Measurements from ENCODE around the gene DAGLA. TPM values are rescaled to one million over a fixed set of nuclear protein-coding genes. Genes with fewer than 3 reads are reported as not detected.

Gene DAGLA
- total and polyA plus RNA-seq, 2 of the 13 experiments (the other 11 are each of a cell fraction or from before 2014, with no cell fraction given) = 2.6 to 3.9 TPM

DNA sequence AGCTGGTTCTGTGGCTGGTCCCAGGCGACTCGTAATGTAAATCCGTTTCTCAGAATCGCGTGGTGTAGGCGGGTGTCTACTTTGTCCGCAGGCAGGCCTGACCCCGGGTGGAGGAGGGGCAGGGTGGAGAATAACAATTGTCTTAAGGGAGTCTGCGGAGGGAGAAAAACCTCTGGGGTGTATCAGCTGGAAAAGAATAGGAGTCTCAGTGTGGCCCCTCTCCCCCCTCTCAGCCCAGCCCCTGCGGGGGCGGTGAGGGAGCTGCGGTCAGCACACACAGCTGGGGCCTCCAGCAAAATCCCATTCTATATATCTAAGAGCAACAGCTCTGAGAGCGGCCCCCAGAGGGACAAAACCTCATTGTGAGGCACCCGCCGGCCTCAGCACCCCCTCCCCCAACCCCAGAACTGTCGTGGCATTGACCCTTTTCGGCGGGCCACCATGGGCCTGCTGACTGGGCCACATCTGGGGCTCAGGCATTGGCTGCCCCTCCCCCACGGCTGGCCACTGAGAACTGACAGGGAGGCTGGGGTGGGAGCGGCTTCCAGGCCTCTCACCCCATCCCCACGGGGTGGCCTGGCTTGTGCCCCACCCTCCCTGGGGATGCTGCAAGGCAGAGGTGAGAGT is 69.5 kb downstream of the DAGLA start (continued):
- TF ChIP-seq EP300 (IDR thresholded peaks at IDR 0.05; ENCODE audit: low read depth in 2 of 2, low read length in 2 of 2) = peak in 1 of 2 experiments; percentile 28; a peak in 1 of 4 replicates
- TF ChIP-seq EP300 (CRISPR knock-in tag; IDR thresholded peaks at IDR 0.05; ENCODE audit: borderline replicate concordance) = no peak
- TF ChIP-seq MYC (CRISPR knock-in tag; IDR thresholded peaks at IDR 0.05; ENCODE audit: borderline replicate concordance) = peak; percentile 32; the same call in 1 of the 2 replicates
- TF ChIP-seq KDM2A (CRISPR knock-in tag; IDR thresholded peaks at IDR 0.05; ENCODE audit: borderline replicate concordance, low read depth) = no peak
- TF ChIP-seq RARA (CRISPR knock-in tag; IDR thresholded peaks at IDR 0.05) = 0 out of 2 replicates have a peak, but pooled peaks have one; percentile 6
- peak; percentile 43; the same call in 1 of the 2 replicates for TF ChIP-seq ISL2 (CRISPR knock-in tag; IDR thresholded peaks at IDR 0.05)
- TF ChIP-seq LCORL (IDR thresholded peaks at IDR 0.05) = no peak
- TF ChIP-seq LCORL (CRISPR knock-in tag; IDR thresholded peaks at IDR 0.05) = peak; percentile 34; the same call in 1 of the 2 replicates
- TF ChIP-seq AGO2 (optimal IDR thresholded peaks at IDR 0.05; ENCODE audit: low read depth, low read length) = peak; percentile 58
- no peak for TF ChIP-seq RFX1 (IDR thresholded peaks at IDR 0.05)
- TF ChIP-seq ZNF660 (CRISPR knock-in tag; IDR thresholded peaks at IDR 0.05; ENCODE audit: borderline replicate concordance, low read depth) = no peak
- TF ChIP-seq NCOA1 (CRISPR knock-in tag; IDR thresholded peaks at IDR 0.05) = no peak
- peak; percentile 17; the same call in 1 of the 2 replicates for TF ChIP-seq SALL1 (CRISPR knock-in tag; IDR thresholded peaks at IDR 0.05)
- TF ChIP-seq SRSF1 (optimal IDR thresholded peaks at IDR 0.05; ENCODE audit: low read depth, low read length) = peak; percentile 63
- no peak for TF ChIP-seq KDM6A (CRISPR knock-in tag; IDR thresholded peaks at IDR 0.05; ENCODE audit: low read depth)
- no peak for TF ChIP-seq ZNF761 (CRISPR knock-in tag; conservative IDR thresholded peaks at IDR 0.05)
- TF ChIP-seq, protein P1, sequence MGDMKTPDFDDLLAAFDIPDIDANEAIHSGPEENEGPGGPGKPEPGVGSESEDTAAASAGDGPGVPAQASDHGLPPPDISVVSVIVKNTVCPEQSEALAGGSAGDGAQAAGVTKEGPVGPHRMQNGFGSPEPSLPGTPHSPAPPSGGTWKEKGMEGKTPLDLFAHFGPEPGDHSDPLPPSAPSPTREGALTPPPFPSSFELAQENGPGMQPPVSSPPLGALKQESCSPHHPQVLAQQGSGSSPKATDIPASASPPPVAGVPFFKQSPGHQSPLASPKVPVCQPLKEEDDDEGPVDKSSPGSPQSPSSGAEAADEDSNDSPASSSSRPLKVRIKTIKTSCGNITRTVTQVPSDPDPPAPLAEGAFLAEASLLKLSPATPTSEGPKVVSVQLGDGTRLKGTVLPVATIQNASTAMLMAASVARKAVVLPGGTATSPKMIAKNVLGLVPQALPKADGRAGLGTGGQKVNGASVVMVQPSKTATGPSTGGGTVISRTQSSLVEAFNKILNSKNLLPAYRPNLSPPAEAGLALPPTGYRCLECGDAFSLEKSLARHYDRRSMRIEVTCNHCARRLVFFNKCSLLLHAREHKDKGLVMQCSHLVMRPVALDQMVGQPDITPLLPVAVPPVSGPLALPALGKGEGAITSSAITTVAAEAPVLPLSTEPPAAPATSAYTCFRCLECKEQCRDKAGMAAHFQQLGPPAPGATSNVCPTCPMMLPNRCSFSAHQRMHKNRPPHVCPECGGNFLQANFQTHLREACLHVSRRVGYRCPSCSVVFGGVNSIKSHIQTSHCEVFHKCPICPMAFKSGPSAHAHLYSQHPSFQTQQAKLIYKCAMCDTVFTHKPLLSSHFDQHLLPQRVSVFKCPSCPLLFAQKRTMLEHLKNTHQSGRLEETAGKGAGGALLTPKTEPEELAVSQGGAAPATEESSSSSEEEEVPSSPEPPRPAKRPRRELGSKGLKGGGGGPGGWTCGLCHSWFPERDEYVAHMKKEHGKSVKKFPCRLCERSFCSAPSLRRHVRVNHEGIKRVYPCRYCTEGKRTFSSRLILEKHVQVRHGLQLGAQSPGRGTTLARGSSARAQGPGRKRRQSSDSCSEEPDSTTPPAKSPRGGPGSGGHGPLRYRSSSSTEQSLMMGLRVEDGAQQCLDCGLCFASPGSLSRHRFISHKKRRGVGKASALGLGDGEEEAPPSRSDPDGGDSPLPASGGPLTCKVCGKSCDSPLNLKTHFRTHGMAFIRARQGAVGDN (CRISPR knock-in tag; IDR thresholded peaks at IDR 0.05) = peak; percentile 72
- TF ChIP-seq NFE2L2 (IDR thresholded peaks at IDR 0.05; ENCODE audit: low read length) = no peak
- TF ChIP-seq ZSCAN21 (CRISPR knock-in tag; IDR thresholded peaks at IDR 0.05; ENCODE audit: borderline replicate concordance) = no peak
- peak; percentile 80 for TF ChIP-seq PRPF4 (IDR thresholded peaks at IDR 0.05; ENCODE audit: low read depth, low read length, poor library complexity, severe bottlenecking)
- TF ChIP-seq TGIF2 (CRISPR knock-in tag; IDR thresholded peaks at IDR 0.05) = peak; percentile 27; the same call in 1 of the 2 replicates
- TF ChIP-seq, protein P2, sequence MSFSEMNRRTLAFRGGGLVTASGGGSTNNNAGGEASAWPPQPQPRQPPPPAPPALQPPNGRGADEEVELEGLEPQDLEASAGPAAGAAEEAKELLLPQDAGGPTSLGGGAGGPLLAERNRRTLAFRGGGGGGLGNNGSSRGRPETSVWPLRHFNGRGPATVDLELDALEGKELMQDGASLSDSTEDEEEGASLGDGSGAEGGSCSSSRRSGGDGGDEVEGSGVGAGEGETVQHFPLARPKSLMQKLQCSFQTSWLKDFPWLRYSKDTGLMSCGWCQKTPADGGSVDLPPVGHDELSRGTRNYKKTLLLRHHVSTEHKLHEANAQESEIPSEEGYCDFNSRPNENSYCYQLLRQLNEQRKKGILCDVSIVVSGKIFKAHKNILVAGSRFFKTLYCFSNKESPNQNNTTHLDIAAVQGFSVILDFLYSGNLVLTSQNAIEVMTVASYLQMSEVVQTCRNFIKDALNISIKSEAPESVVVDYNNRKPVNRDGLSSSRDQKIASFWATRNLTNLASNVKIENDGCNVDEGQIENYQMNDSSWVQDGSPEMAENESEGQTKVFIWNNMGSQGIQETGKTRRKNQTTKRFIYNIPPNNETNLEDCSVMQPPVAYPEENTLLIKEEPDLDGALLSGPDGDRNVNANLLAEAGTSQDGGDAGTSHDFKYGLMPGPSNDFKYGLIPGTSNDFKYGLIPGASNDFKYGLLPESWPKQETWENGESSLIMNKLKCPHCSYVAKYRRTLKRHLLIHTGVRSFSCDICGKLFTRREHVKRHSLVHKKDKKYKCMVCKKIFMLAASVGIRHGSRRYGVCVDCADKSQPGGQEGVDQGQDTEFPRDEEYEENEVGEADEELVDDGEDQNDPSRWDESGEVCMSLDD (CRISPR knock-in tag; IDR thresholded peaks at IDR 0.05; ENCODE audit: borderline replicate concordance) = peak; percentile 32; the same call in 1 of the 2 replicates
- TF ChIP-seq, protein P3, sequence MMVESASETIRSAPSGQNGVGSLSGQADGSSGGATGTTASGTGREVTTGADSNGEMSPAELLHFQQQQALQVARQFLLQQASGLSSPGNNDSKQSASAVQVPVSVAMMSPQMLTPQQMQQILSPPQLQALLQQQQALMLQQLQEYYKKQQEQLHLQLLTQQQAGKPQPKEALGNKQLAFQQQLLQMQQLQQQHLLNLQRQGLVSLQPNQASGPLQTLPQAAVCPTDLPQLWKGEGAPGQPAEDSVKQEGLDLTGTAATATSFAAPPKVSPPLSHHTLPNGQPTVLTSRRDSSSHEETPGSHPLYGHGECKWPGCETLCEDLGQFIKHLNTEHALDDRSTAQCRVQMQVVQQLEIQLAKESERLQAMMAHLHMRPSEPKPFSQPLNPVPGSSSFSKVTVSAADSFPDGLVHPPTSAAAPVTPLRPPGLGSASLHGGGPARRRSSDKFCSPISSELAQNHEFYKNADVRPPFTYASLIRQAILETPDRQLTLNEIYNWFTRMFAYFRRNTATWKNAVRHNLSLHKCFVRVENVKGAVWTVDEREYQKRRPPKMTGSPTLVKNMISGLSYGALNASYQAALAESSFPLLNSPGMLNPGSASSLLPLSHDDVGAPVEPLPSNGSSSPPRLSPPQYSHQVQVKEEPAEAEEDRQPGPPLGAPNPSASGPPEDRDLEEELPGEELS (CRISPR knock-in tag; IDR thresholded peaks at IDR 0.05) = 0 out of 2 replicates have a peak, but pooled peaks have one; percentile 32
